Breast epithelium (tissue), 4 donors: ENCODE results near the gene CYFIP2. TPM values are rescaled to one million over a fixed set of nuclear protein-coding genes. Genes with fewer than 3 reads are reported as not detected.

ENCODE experiments used
- DNase-seq, 2 donors: peaks; one replicate each; pipeline ENCODE4 v3.0.0-alpha.2; 2019; ENCODE audit warnings: low spot score in 2 of 2
- H3K27ac ChIP-seq, 2 donors: fragments of 200-600 bp; sonication (generic) in 1 of 2; one replicate each; pipeline ENCODE4 v1.5.1; 2016 to 2019; ENCODE audit warnings: mild to moderate bottlenecking in 1 of 2
- H3K27me3 ChIP-seq, 2 donors: fragments of 200-600 bp; sonication (generic) in 1 of 2; one replicate each; pipeline versions ENCODE4 v1.5.1 to v1.6.0; 2017 to 2019; ENCODE audit warnings: control low read depth in 1 of 2, mild to moderate bottlenecking in 1 of 2
- H3K36me3 ChIP-seq: fragments of 200-600 bp; one replicate; pipeline ENCODE4 v1.5.1; 2019
- H3K4me1 ChIP-seq, 2 donors: fragments of 200-600 bp; sonication (generic); one replicate each; pipeline ENCODE4 v1.5.1; 2016 to 2019; ENCODE audit warnings: control low read depth in 1 of 2
- H3K4me3 ChIP-seq, 3 donors: fragments of 200-600 bp; sonication (generic); 1 replicate in 2 of 3; 2 replicates in 1 of 3; pipeline ENCODE4 v1.5.1; 2016 to 2019; ENCODE audit warnings: mild to moderate bottlenecking in 3 of 3, moderate library complexity in 2 of 3
- H3K9me3 ChIP-seq, 2 donors: fragments of 200-600 bp; sonication (generic) in 1 of 2; one replicate each; pipeline ENCODE4 v1.5.1; 2016 to 2019; ENCODE audit warnings: control low read depth in 1 of 2
- POLR2A ChIP-seq: fragments of 450-650 bp; IDR thresholded peaks from one replicate; pipeline ENCODE4 v1.6.1; 2016; ENCODE audit warnings: antibody characterized with exemption, mild to moderate bottlenecking, moderate library complexity
- POLR2AphosphoS5 ChIP-seq, 3 donors: sonication (generic); formaldehyde crosslinking; IDR thresholded peaks; one replicate each; pipeline ENCODE4 v1.6.1; 2017; ENCODE audit warnings: antibody characterized with exemption in 3 of 3
- intact Hi-C: fragments of 100-400 bp; cut with DNase I; formaldehyde crosslinking; loops from one replicate; pipeline ENCODE4 v1.15.1; 2023; ENCODE audit warnings: low total_unique reads
- total RNA-seq, 3 donors: library from RNA; depleted of rRNA; stranded (reverse); fragments of >200 nt; gene quantifications; one replicate each; pipeline ENCODE4 v1.1.0, GENCODE V29; 2016
- TF ChIP-seq, protein P1 (sequence below), 3 donors: fragments of 450-650 bp; IDR thresholded peaks; one replicate each; pipeline ENCODE4 v1.5.1; 2016 to 2017; ENCODE audit warnings: antibody characterized with exemption in 3 of 3, mild to moderate bottlenecking in 3 of 3, moderate library complexity in 3 of 3

CYFIP2 gene
- total RNA-seq, 3 donors from 2014 or later = 6.2 to 15.5 (median 12.1) TPM

- Histone ChIP-seq H3K4me3 (no peak overlapping the region), H3K9me3 (no peaks in the 10 kb centered on the region), H3K36me3 (no peaks in the 10 kb centered on the region), H3K4me1 (no peaks in the 10 kb centered on the region), H3K27me3 (no peaks in the 10 kb centered on the region), H3K27ac (no peak overlapping the region)
- DNase-seq = no peak
- intact Hi-C loops = no loop called here
- TF ChIP-seq POLR2AphosphoS5 (IDR thresholded peaks at IDR 0.05) (no peak), POLR2A (no peak)
- TF ChIP-seq, protein P1, sequence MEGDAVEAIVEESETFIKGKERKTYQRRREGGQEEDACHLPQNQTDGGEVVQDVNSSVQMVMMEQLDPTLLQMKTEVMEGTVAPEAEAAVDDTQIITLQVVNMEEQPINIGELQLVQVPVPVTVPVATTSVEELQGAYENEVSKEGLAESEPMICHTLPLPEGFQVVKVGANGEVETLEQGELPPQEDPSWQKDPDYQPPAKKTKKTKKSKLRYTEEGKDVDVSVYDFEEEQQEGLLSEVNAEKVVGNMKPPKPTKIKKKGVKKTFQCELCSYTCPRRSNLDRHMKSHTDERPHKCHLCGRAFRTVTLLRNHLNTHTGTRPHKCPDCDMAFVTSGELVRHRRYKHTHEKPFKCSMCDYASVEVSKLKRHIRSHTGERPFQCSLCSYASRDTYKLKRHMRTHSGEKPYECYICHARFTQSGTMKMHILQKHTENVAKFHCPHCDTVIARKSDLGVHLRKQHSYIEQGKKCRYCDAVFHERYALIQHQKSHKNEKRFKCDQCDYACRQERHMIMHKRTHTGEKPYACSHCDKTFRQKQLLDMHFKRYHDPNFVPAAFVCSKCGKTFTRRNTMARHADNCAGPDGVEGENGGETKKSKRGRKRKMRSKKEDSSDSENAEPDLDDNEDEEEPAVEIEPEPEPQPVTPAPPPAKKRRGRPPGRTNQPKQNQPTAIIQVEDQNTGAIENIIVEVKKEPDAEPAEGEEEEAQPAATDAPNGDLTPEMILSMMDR (IDR thresholded peaks at IDR 0.05) = no peak
Measured at GRCh38 chr5:157269761-157270272, 3.9 kb downstream of the CYFIP2 start.

DNA sequence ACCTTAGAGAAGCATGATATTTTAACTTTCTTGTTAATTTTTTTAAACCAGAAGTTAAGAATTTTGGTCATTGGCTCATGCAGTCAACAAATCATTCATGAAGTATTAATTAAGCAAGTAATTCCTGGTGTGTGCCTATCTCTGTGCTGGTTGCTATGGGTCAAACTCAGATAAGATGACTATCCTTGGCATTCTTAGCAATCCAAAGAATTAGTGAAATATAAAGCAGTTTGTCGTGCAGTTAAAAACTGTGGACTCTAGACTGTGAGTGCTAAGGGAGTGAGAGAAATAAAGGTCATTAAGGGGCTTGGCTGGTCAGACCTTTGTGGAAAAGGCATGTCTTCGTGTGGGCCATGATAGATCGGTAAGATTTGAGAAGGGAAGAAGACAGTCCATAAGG lies 4.8 kb downstream of the CYFIP2 start:
- Histone ChIP-seq H3K4me3 (no peak overlapping the region), H3K36me3 (no peaks in the 10 kb centered on the region), H3K27me3 (no peaks in the 10 kb centered on the region), H3K4me1 (no peaks in the 10 kb centered on the region), H3K9me3 (no peaks in the 10 kb centered on the region), H3K27ac (no peak overlapping the region)
- TF ChIP-seq POLR2AphosphoS5 (IDR thresholded peaks at IDR 0.05) = no peak
- TF ChIP-seq POLR2A = no peak
- TF ChIP-seq, protein P1 (IDR thresholded peaks at IDR 0.05) = no peak
- intact Hi-C loops = no loop called here
- no peak for DNase-seq

DNA sequence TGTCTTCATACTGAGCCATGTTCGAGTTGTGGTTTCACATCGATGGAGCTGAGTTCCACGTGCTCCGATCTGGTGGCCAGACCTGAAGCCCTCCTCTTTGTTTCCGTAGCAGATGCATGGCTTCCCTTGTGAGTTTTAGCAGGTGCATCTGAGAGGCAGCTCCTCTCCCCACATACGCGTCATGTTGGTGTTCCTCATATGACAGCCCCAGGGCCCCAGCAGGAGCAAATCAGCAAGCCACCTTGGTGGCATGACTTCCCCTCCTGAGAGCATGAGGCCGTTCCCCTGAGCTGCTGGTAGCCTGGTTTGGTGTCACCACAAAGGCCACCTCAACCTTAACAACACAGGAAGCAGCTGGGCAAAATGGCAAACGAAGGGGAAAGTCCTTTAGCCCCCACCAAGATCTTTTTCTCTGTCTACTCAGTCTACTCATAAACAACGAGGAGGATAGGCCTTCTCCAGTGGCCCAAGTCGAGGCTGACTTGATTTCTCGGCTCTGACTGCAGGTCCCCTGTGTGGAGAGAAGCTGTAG lies 5.9 kb downstream of the CYFIP2 start:
- Histone ChIP-seq H3K4me3 (no peak overlapping the region), H3K27ac (no peak overlapping the region), H3K36me3 (no peaks in the 10 kb centered on the region), H3K9me3 (no peaks in the 10 kb centered on the region), H3K4me1 (no peaks in the 10 kb centered on the region), H3K27me3 (no peaks in the 10 kb centered on the region)
- peak in 1 of 2 donors; percentile 45 for DNase-seq
- no peak for TF ChIP-seq POLR2AphosphoS5 (IDR thresholded peaks at IDR 0.05)
- TF ChIP-seq POLR2A = no peak
- TF ChIP-seq, protein P1 (IDR thresholded peaks at IDR 0.05) = no peak
- intact Hi-C loops = no loop called here

DNA sequence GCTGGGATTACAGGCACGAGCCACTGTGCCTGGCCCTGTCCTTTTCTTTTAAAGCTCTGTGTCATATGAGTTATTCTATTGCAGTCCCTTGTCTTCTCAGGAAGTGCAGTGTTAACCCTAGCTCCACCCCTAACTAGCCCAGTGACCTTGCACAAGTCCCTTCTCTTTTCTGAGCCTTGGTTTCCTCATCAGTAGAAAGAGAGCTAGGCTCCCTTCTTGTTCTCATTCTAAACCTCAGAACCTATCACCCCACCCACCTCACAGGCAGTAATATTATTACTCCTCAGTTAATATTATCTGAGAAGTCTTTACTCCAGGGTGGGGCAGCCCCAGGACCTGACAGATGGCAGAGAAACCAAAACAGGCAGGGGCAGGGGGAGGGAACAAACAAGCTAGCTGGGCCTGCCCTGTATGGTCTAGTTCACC lies 7.2 kb downstream of the CYFIP2 start:
- TF ChIP-seq POLR2A (no peak), POLR2AphosphoS5 (IDR thresholded peaks at IDR 0.05) (no peak)
- TF ChIP-seq, protein P1 (IDR thresholded peaks at IDR 0.05) = no peak
- no peaks in the 10 kb centered on the region for H3K9me3 ChIP-seq
- H3K36me3 ChIP-seq = no peaks in the 10 kb centered on the region
- no peak overlapping the region for H3K4me3 ChIP-seq
- H3K4me1 ChIP-seq = no peaks in the 10 kb centered on the region
- no peaks in the 10 kb centered on the region for H3K27me3 ChIP-seq
- intact Hi-C loops = no loop called here
- no peak for DNase-seq
- H3K27ac ChIP-seq = no peak overlapping the region

DNA sequence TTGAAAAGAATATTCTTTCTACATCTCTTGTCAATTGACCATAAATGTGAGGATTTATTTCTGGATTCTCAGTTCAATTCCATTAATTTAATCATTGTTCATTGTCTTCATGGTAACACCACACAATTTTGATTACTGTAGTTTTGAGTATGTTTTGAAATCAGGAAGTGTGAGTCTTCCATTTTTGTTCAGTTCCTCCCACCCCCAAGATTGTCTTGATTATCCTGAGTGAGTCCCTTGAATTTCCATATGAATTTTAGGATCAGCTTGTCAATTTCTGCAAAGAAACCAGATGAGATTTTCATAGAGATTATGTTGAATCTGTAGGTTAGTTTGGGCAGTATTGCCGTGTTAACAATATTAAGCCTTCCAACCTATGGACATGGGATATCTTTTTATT lies 9.5 kb downstream of the CYFIP2 start:
- H3K4me3 ChIP-seq = no peak overlapping the region
- no peaks in the 10 kb centered on the region for H3K36me3 ChIP-seq
- no peaks in the 10 kb centered on the region for H3K27me3 ChIP-seq
- no peak for TF ChIP-seq POLR2A
- no peaks in the 10 kb centered on the region for H3K9me3 ChIP-seq
- H3K4me1 ChIP-seq = no peaks in the 10 kb centered on the region
- no peak for DNase-seq
- intact Hi-C loops = no loop called here
- H3K27ac ChIP-seq = no peak overlapping the region
